IPS-NIHi11 (cell line): ENCODE data around the gene BEST4.
A peak's percentile ranks its signal among the peaks of the same experiment; 100 is the strongest.
"Not testable (repeated sequence)": the region's sequence is repeated elsewhere in the genome, so short reads cannot be mapped to it uniquely, and the experiment has no call there.

ENCODE experiments used
- DNase-seq: peaks from one replicate; pipeline ENCODE4 v3.0.0; 2012; ENCODE audit warnings: mixed read lengths, low spot score

Gene BEST4

DNA sequence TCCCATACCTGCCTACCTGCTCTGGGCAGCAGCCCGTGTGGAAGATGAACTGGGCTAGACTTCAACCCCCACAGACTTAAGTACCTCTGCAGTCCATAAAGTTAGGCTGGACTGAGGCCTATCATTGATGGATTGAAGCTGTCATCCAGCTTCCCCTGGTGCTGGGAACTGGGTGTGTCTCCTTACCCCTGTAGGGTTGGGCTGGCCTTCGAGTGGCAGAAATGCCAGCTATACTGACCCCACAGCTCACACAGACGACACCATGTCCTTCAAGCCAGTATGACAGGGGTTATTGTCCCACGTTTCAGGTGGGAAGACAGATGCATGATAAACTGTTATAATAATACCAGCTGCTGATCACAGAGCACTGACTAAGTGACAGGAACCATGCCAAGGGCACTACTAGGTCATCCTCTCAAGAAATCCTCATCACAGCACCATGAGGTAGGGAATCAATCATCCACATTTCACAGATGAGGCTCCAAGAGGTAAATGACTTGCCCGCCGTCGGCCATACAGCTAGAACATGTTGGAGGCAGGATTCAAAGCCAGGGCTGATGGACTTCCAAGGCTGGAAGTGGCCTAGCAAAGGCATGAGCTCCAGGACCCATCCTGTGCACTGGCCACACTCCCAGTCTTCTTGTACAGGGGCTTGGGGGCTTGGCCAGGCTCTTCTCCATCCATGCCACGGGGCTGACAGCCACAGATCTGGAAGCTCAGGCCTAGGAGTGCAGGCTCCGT, at the start of gene BEST4:
BEST4 (minus strand) TSS at position 51 of the 741 bp plus-strand sequence. CDS start 465 bp downstream, outside the sequence.
- no peak for DNase-seq

DNA sequence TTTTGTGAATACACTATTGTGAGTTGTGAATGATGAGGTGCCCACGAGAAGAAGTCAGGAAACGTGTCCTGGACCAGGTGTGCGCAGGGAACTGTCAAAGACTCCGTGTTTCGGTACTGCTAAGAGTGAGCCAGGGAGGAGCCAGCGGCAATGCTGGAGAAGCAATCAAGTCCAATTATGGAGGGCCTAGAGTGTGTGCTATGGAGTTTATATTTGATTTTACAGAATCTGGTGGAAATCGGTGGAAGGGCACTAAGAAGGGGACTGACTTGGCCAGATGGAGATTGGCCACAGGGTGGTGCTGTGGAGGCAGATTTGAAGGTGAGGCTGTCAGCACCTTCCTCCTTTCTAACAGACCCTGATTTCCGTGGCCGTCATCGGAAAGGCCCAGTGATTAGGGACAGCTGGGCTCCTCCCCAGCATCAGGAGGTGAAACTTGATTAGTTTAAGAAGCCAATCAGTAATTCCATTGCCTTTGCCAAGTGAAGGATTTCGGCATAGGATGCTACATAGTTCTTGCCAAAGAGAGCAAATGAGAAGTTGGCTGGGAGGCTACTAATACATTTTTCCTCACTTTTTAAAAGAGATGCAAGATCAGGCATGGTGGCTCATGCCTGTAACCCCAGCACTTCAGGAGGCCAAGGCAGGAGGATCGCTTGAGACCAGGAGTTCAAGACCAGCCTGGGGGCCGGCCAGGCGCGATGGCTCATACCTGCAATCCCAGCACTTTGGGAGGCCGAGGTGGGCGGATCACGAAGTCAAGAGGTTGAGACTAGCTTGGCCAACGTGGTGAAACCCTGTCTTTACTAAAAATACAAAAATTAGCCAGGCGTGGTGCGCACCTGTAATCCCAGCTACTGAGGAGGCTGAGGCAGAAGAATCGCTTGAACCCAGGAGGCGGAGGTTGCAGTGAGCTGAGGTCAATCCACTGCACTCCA, 48.0 kb upstream of the BEST4 start:
- peak; percentile 81 for DNase-seq

DNA sequence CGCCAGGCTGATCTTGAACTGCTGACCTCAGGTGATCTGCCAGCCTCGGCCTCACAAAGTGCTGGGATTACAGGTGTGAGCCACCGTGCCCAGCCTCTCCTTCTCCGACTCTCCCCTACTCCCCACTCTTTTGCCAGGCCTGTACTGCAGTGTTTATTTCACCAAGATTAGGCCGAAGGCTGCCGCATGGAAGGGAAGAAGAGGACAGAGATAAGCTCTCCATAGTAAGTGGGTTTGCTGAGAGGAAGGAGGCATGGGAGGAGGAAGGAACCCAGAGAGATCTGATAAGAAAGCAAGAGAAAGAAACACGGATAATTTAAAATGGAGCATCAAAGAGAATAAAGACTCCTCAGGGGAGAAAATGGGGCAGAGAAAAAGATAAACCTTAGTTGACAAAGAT, 46.4 kb upstream of the BEST4 start:
- DNase-seq, result no peak

DNA sequence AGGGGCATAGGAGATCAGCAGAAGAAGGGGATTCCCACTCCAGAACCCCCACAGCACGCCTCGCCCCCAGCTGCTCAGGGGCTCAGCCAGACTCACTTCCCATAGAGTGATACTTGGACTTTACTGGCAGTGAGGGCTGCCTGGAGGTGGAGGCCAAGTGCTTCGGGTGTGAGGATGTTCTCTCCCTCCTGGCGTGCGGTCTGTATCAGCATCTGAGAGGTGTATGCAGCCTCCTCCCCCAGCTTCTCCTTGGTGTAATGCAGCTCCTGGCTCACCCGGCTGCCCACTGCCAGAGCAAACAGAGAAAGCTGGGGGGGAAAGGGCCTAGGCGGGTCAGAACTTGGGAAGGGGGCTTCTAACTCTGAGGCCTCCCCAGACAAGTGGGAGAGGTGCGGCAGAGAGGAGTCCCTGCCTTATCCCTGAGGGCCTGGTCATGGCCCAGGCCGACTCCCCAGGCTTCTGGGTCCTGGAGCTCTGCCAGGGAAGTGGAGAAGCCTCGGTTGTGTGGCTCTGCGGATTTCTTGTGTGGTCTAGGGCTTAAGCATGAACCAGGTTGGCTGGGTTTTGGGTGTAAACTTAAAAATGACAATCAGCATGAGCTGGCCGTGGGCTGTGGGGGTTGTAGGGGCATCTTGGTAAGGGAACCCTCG, 44.2 kb upstream of the BEST4 start:
- DNase-seq, result no peak

DNA sequence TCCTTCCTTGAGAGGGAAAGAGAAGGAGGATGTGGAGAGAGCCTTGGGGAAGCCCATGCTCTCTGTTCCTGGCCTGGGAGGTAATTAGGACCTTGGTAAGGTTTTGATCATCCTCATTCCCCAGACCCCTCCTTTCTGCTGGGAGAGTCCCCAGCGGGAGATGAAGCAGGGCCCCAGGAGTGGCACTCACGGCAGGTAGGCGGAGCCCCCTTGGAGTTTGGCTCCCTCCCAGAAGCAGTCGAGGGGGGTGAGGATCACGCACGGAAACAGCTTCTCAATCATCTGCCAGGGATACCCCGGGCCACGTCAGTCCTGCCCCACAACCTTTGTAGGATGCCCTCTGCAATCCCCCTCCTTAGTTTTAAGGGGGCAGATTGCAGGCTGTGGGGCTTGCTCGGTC, 43.5 kb upstream of the BEST4 start:
- DNase-seq, result no peak

DNA sequence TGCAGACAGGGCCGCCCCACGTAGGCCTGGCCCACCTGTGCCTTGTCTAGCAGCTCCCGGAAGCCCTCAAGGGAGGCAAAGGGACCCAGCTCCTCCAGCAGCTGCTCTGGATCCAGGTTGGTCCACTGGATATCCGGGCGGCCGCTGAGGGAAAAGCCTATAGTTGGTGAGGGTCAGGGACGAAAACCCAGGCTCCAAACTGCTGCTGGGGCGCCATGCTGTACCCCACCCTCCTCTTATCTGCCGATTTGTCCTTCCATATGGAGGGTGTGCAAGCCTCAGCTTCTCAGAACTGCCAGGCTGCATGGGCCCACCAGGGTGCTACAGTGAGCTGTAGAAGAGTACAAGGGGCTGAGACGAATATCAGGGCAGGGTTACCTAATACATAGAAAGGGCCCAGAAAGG, 42.9 kb upstream of the BEST4 start:
- no peak for DNase-seq

DNA sequence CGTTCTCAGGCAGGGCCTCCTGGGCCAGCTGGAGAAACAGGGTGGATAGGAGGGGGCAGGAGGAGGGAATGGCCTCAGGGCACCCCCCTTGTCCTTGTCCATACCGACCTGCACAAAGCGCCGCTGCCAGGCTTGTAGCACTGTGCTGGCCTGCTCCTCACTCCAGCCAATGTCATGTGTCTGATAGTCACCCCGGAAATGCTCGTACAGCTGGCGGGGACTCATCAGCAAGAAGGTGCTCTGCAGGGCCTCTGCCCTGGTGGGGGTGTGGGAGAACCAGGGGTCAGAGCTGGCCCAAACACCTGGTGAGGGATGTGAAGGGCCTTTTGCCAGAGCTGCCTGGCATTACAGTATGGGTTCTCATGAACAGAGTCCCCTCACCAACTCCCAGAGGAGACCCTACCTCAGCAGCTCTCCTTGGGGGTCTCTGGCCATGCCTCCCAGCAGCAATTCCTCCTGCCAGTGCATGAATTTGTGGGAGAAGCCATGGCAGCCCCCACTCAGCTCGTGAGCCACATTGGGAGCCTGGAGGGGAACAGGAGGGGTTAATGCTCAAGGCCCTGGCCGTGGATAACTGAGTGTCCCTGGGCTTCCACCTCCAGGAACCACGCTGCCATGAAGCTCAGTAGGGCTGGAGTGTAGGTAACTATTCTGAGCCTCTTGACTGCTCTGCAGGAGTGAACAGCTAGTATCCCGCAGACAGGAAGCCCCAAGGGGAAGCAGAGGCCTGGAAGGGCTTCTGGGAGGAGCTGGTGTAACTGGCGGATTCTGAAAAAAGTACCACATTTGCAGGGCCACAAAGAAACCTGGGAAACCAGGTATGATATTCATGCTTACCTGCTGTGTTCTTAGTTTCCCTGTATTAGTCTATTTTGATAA, 41.8 kb upstream of the BEST4 start:
- DNase-seq, result no peak

DNA sequence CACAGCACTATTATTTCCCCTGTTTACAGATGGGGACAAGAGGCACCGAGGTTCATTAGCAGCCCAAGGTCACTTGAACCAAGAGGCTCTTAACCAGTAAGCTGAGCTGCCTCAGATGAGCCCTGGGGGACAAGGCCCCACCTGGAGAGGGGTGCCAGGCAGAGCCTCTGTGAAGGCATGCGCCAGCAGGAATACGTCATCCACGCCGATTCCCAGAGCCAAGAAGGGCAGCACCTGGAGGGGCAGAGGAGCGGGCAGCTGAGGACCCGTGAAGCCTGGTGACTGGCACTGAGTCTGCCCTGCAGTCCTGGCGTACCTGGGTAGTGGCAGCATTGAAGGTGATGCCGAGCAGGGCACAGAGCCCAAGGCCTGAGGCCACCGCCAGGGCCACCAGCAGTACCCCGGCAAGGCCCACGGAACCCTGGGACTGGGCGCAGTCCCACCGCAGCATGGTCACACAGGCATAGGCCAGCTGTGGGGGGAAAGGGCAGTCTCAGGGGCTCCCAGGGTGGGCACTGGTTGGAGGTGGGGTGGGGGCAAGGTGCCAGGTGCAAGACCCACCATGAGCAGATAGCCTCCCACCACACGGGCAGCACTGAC, 41.0 kb upstream of the BEST4 start:
- no peak for DNase-seq

DNA sequence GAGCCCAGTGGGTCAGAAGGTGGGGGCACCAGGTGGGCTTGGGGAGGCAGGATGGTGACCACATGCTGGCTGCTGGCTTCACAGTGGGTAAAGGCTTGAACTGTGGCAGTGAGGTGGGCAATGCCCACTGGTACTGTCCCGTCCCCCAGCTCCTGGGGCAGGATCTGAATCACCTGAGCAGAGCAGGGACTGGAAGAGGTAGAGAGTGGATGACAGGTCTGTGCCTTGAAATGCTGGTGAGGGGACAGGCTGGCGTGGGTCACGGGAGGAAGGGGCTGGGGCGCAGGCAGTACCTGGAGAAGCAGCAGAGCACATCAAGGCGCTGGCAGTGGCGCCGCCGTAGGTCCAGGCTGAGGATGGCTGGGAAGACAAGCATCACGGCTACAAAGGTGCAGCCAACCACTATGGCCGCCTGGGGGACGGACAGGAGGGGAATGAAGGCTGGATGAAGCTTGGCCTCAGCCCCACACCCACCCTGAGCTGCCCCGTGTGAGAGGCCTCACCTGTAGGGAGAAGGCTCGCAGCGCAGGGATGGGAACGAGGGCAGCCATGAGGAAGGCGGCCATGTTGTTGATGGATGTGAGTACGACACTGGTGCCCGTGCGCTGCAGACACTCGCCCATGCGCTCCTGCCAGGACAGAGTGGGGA, 40.2 kb upstream of the BEST4 start:
- no peak for DNase-seq

DNA sequence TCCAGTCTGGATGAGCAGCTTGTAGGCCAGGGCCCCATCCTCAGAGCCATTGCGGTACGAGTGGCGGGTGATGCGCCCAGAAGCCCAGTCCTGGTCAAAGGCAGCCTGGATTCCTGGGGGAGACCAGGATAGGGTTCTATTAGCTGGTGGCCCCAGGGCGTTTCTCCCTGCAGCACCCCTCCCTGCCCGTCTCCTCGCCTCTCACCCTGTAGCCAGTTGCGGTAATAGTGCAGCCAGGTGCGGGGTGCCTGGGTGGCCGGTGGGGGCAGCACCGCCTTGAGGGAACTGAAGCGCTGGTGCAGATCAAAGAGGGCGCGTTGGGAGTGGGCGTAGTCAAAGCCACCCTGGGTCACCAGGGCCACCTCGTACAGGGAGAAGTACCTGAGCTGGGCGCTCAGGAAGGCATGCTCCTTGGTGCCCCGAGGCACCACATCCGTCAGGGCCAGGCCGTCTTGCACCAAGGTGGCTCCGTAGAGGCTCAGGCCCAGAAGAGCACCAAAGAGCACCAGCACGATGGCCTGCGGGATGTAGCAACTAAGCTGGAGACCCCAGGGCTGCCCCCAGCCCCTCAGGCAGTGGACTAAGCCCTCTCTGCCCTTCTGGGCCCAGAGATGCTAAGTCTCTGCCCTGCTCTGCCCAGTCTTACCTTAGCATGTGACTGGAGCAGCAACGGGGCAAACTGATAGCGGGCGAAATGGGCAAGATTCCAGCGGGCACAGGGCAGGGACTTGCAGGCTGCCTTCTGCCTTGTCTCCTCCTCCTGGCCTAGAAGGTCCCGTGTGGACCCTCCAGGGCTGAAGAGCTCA, 39.4 kb upstream of the BEST4 start:
- DNase-seq, result peak; percentile 43

DNA sequence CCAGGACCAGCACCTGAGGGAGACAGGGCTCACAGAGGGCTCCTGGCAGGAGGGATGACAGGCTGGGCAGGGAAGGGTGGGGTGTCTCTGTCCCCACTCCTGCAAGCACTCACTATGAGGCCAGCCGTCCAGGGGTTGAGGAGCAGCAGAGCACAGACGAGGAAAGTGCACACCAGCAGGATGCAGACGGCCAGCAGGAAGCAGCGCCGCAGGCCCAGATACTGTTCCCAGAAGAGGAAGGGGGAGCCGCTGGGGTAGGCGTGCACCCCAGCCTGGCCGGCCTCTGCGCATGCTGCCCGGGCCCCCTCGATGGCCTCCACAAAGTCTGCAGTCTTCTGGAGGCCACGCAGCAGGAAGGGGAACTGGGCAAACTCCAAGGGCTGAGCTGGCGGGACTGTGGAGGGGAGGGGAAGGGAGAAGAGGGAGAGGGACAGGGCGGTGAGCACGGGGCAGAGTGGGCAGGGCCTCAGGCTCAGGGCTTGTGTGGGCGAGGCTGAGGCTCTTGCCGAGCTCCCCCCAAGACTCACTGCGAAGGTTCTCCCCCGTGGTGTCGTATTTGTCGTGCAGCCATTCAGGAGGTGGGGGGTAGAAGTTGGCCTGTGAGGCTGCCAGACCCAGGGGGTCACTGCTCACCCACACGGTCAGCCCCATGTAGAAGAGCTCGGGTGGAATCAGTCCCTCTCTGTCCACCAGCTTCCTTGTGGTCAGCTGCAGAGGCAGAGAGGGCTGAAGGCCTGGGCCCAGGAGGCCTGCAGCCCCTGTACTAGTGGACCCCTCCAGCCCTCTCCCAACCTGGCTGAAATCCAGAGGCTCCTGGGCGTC, 38.6 kb upstream of the BEST4 start:
- no peak for DNase-seq

DNA sequence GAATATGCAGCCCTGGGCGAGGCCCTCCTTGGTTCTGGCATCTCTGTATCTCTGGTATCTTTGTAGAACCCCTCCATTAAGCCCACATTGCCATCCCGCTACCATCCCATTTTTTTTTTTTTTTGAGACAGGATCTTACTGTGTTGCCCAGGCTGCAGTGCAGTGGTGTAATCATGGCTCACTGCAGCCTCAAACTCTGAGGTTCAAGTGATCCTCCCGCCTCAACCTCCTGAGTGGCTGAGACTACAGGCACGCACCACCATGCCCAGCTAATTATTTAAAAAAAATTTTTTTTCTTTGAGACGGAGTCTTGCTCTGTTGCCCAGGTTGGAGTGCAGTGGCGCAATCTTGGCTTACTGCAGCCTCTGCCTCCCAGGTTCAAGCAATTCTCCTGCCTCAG, 36.4 kb upstream of the BEST4 start:
- not testable (repeated sequence) for DNase-seq

DNA sequence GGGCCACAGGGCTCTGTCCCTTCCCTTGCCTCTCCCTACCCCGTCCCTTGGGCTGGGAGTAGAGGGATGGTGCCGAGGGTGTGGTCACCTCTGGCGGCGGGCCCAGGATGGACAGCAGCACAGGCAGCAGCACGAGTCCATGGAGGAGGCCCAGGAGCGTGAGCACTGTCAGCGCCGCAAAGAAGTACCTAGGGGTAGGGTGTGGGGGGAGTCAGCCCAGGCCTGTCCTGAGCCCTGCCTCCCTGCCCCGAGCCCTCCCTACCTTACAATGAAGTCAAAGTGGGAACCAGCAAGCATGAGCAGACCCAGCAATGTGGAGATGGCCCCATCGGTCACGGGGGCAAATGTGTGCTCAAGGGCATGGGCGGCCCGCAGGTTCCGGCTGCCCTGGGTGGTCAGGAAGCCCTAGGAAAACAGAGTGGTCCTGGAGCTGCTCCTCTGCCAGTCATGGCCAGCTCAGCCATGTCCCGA, 35.0 kb upstream of the BEST4 start:
- no peak for DNase-seq

DNA sequence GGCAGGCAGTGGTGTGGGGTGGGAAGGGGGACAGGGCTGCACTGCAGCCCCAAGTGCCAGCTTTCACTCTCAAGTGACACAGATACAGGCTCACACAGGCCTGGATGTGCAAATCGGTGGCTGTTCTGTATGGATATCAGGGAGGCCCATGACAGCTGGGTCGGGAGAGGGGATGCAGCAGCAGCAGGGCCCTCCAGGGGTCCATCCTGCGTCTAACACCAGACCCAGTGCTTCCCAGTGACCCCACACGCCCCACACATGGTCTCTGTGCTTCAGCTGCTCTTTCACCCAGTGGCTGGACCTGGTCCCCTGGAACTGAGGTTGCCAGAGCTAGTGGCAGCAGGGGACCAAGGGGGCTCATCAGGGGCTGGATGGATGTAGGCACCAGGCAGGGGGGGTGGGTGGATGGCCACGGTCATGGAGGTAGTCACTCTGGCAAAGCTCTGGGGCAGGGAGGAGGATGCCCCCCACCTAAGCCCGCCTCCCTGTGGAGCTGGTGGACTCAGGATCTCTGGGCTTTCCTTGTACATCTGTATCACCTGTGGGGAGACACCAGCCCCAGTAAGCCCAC, 34.2 kb upstream of the BEST4 start:
- no peak for DNase-seq

DNA sequence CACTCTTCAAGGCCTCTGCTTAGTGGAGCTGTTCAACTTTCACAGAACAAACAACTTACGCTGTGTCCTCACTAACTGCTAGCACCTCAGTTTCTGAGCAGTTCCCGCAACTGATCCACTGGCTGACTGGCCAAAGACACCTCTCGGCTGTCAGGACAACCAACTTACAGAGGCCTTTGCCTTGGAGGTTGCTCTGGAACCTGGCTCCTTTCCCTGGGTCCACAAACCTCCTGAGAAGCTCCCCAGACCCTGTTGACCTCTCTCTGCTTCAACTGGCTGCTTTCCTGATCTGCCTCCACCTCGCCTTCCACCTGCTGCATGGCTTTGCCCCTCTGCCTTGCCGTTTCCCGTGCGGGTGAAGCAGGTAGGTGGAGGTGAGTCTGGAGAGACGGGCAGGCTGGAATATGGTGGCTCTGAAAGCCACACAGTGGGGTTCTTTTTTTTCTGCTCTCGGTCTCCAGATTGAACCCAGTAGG, 33.3 kb upstream of the BEST4 start:
- DNase-seq, result no peak

DNA sequence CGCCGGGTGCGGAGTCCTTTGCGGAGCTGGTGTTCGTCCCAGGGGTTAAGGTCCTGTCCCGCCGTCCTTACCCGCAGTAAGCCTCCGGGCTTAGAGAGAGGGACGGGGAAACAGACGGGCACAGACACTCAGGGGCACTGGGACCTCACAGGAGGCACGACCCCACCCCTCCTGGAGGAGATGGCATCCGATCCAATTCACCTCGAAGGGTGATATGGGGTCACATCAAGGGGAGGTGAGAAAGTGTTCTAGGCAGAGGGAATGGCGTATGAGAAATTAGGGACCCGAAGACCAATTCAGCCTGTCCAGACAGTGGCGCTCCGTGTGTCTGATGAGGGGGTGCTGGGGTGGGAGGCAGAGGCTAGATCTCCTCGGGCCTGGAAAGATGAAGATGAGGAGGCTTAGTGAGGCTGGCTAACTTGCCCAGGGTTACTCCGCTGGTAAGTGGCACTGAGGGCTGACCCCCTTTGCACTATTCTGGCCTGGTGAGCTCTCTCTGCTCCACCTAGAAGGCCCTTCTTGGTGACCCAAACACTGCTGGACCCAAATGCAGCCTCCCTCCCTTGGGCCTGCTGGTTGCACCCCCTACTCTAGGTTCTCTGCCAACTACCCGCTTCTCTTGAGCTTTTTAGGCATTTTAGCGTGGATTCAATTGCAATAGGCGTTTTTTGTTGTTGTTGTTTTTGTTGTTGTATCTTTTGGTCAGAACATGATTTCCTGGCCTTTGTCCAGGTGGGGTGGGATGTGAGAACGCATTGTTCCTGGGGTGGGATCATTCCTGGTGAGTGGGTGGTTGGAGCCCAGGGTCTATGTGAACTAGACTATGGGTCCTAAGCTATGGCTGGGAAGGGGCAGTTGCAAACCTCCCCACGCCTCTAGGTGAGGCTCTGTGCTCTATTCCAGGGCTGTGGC, 32.6 kb upstream of the BEST4 start:
- no peak for DNase-seq

DNA sequence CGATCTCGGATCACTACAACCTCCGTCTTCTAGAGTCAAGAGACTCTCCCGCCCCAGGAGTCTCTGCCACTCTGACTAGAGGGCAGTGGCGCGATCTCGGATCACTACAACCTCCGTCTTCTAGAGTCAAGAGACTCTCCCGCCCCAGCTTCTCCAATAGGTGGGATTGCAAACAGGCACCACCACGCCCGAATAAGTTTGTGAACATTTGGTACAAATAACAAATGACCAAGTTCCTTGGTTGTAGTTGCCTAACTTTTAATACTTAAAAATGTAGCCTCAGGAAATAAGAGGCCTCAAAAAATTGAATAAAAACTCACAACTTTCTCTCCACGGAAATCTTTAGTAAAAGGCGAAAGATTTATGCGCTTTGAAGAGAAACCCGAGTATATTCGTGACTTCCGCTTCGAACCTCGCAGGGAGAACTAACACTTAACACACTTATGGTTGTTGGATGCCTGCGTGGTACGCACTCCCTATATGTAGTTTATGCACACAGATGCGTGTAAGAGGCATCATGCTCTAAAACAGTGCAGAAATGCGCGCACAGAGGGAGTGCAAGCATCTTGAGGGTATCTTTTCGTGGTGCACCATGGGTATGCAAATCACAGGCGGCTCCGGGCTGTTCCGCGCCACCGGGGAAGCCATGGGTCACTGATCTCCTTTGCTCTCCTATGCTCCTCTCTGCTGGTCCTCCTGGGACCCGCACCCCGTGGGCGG, 31.8 kb upstream of the BEST4 start:
- DNase-seq, result peak; percentile 88
